ENCODE measurements around the gene ATP6V1G1.

ATP6V1G1 gene, protein sequence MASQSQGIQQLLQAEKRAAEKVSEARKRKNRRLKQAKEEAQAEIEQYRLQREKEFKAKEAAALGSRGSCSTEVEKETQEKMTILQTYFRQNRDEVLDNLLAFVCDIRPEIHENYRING

GRCh38 chr9:114587345-114588202 lies at the start of gene ATP6V1G1:
Gene ATP6V1G1 (plus strand): TSS chr9:114587769. CDS start chr9:114587839, 70 bp downstream.
- peak within 1 kb of the TSS; percentile 96 for H3K27ac ChIP-seq
- no peak for TF ChIP-seq Cebpa-rat (IDR thresholded peaks at IDR 0.05)
- peaks cover under 1% of the 10 kb centered on the region; the same call in 1 of the 2 replicates for H3K36me3 ChIP-seq
- H4K20me1 ChIP-seq, result peaks cover 48% of the 10 kb centered on the region
- peak within 1 kb of the TSS; percentile 95 for H3K4me2 ChIP-seq
- no peaks in the 10 kb centered on the region for H3K9me3 ChIP-seq
- H3K27me3 ChIP-seq, result no peaks in the 10 kb centered on the region
- H3K9ac ChIP-seq, result peak within 1 kb of the TSS; percentile 99
- H3K4me3 ChIP-seq, result peak within 1 kb of the TSS; percentile 95
- peaks cover 48% of the 10 kb centered on the region for H3K4me1 ChIP-seq

- H3K9me3 ChIP-seq, result no peaks in the 10 kb centered on the region
- no peak overlapping the region for H3K9ac ChIP-seq
- H3K4me2 ChIP-seq, result no peak overlapping the region
- no peaks in the 10 kb centered on the region for H3K36me3 ChIP-seq
- H3K4me1 ChIP-seq, result peaks cover 4% of the 10 kb centered on the region; the same call in 1 of the 2 replicates
- H3K27ac ChIP-seq, result no peak overlapping the region
- no peaks in the 10 kb centered on the region for H3K27me3 ChIP-seq
- TF ChIP-seq Cebpa-rat (IDR thresholded peaks at IDR 0.05), result no peak
- H3K4me3 ChIP-seq, result no peak overlapping the region
- H4K20me1 ChIP-seq, result no peaks in the 10 kb centered on the region
These were observed 49.3 kb upstream of the ATP6V1G1 start for GRCh38 chr9:114538241-114538640.

GRCh38 chr9:114539701-114540380 lies 47.7 kb upstream of the ATP6V1G1 start:
- TF ChIP-seq Cebpa-rat (IDR thresholded peaks at IDR 0.05), result no peak
- Histone ChIP-seq H3K36me3 (no peaks in the 10 kb centered on the region), H4K20me1 (no peaks in the 10 kb centered on the region), H3K4me3 (no peak overlapping the region), H3K9ac (no peak overlapping the region), H3K27ac (no peak overlapping the region), H3K9me3 (no peaks in the 10 kb centered on the region), H3K27me3 (no peaks in the 10 kb centered on the region), H3K4me1 (peaks cover 4% of the 10 kb centered on the region; the same call in 1 of the 2 replicates), H3K4me2 (no peak overlapping the region)

DNA sequence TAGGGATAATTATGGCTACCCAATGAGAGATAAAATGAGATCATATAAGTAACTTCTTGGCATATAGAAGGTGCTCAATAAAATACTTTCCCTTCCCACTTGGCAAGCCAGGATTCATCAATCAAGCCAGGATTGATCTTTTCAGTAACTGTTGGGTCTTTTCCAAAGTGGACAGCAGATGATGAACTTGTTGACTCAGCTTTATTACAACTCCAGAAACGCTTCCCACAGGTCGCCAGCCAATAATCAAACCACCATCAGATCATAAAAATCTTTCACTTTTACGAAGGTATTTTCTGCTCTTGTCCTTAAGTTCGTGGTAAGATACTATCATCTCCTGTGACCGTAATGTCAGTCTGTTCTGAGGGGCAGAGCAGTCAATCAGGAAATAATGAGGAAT lies 42.5 kb upstream of the ATP6V1G1 start:
- TF ChIP-seq Cebpa-rat (IDR thresholded peaks at IDR 0.05), result no peak
- no peak overlapping the region for H3K27ac ChIP-seq
- no peaks in the 10 kb centered on the region for H3K36me3 ChIP-seq
- no peaks in the 10 kb centered on the region for H4K20me1 ChIP-seq
- H3K9me3 ChIP-seq, result no peaks in the 10 kb centered on the region
- H3K27me3 ChIP-seq, result no peaks in the 10 kb centered on the region
- no peak overlapping the region for H3K4me2 ChIP-seq
- no peak overlapping the region for H3K4me3 ChIP-seq
- H3K4me1 ChIP-seq, result 0 out of 2 replicates have a peak, but pooled peaks cover 6% of the 10 kb centered on the region
- H3K9ac ChIP-seq, result no peak overlapping the region

DNA sequence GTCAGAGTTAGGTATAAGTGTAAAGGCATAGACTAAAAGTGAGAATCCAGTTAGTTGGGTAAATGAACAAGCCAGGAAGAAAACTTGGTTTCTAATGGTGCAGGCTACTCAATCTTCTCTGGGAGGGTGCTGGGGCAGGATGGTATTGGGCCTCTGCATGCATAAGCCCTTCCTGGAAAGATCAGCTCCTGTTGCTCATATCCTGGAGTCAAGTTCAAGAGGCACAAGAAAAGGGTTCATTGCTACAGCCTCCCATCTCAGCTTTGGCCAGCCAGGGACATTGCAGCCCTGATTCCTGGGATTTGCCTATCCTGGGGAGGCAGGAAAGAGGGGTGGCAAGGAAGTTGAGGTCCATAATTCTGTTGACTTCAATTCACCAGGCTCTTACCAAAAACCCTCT lies 40.7 kb upstream of the ATP6V1G1 start:
- Histone ChIP-seq H3K4me3 (no peak overlapping the region), H3K27me3 (no peaks in the 10 kb centered on the region), H4K20me1 (no peaks in the 10 kb centered on the region), H3K9ac (no peak overlapping the region), H3K4me2 (no peak overlapping the region), H3K4me1 (0 out of 2 replicates have a peak, but pooled peaks cover 6% of the 10 kb centered on the region), H3K9me3 (no peaks in the 10 kb centered on the region), H3K36me3 (no peaks in the 10 kb centered on the region), H3K27ac (no peak overlapping the region)
- TF ChIP-seq Cebpa-rat (IDR thresholded peaks at IDR 0.05), result no peak

DNA sequence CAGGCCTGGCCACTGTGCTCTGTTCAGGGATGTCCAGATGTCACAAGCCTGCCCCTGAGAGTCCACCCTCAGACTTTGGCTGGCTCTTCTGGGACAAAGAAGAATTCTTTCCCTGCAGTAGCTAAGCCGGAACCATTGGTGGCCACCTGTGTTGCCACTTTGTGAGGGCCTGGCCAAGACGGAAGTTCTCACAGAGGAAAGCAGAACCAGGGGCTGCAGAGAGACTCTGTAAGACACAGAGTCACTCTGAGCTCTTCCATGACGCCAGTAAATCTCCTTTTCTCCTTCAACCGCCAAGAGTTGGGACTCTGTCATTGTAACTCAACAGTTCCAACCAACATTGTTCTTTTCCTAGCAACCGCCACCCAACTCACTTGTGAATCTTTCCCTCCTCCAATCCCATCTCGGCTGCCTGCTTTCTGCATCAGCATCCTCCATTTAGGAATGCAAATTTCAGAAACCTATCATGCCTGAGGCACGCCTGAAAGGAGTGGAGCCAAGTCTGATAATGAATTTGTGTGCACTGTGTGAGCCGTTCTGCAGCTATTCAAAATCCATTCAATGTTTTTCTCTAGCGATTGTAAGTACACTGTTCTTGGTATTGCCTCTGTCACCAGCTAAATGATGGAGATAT lies 37.8 kb upstream of the ATP6V1G1 start:
- H3K36me3 ChIP-seq, result no peaks in the 10 kb centered on the region
- no peaks in the 10 kb centered on the region for H3K27me3 ChIP-seq
- H3K9me3 ChIP-seq, result no peaks in the 10 kb centered on the region
- H3K9ac ChIP-seq, result no peak overlapping the region
- no peak overlapping the region for H3K27ac ChIP-seq
- no peak for TF ChIP-seq Cebpa-rat (IDR thresholded peaks at IDR 0.05)
- H3K4me1 ChIP-seq, result 0 out of 2 replicates have a peak, but pooled peaks cover 6% of the 10 kb centered on the region
- no peak overlapping the region for H3K4me2 ChIP-seq
- H3K4me3 ChIP-seq, result no peak overlapping the region
- no peaks in the 10 kb centered on the region for H4K20me1 ChIP-seq

DNA sequence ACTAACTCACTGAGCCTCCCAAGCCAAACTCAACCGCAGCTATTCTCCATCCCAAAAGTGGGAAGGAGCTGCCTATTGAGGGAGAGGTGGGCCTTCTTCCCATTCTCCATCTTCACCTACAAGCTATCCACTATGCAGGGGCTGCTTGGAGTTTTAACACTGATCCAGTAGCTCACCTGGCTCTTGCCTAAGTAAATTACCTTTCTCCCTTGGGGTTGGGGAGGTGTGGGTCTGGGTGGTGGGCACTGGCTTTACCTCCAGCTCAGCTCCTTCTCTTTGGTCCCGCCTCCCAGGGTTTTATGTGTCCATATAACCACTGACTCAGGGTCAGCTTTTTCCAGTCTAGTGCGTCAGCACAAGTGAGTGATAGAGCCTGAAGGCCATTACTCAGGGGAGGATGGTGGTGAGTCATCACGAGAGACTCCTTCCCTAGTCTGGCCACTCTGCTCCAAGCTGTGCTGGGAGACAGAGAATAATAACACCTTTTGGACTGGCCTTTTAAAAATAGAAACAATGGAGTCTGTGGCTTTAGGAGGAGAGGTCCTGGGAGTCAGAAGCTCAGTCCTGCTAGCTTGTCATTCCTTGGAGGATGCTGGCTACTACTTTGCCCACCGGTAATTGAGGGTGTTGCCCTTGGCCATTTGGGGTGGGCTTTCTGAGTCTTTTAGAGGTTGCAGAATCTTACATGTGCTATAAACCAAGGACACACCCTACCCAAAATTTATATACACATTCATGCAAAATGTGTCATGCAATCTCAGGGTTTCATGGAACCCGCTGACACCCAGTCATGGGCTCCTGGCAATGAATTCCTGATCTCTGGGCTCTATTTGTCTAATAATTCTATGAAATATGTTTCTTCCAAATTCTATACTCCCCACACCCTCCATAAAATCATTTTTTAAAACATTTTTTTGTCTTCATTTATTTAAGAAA lies 35.6 kb upstream of the ATP6V1G1 start:
- TF ChIP-seq Cebpa-rat (IDR thresholded peaks at IDR 0.05), result no peak
- no peak overlapping the region for H3K4me3 ChIP-seq
- no peaks in the 10 kb centered on the region for H4K20me1 ChIP-seq

DNA sequence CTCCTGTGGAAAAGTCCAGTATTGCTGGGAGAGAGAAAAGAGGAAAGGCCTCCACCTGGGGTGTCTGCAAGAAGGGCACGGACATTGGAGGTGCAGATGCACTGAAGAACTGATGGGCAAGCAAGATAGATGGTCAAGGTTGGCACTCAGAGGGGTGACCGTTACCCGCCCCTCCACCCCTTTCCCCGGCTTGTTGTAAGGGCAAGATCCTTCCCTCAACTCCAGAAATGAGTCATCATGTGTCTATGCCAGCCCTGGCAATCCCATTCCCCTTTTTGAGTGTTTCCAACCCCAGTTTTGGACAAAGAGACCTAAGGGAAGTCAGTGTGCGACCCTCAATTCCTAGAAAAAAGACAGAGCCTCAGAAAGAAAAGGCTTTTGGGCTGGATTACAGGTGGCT lies 34.9 kb upstream of the ATP6V1G1 start:
- no peak for TF ChIP-seq Cebpa-rat (IDR thresholded peaks at IDR 0.05)
- no peak overlapping the region for H3K4me2 ChIP-seq
- H3K9ac ChIP-seq, result no peak overlapping the region
- H3K4me1 ChIP-seq, result peaks cover 9% of the 10 kb centered on the region; the same call in 1 of the 2 replicates
- no peaks in the 10 kb centered on the region for H4K20me1 ChIP-seq
- no peaks in the 10 kb centered on the region for H3K36me3 ChIP-seq
- no peaks in the 10 kb centered on the region for H3K27me3 ChIP-seq
- no peak overlapping the region for H3K4me3 ChIP-seq
- H3K27ac ChIP-seq, result no peak overlapping the region
- no peaks in the 10 kb centered on the region for H3K9me3 ChIP-seq

More for the DNA sequence above, 35.6 kb upstream of the ATP6V1G1 start:
- Histone ChIP-seq H3K9ac (no peak overlapping the region), H3K4me1 (0 out of 2 replicates have a peak, but pooled peaks cover 6% of the 10 kb centered on the region), H3K27me3 (no peaks in the 10 kb centered on the region), H3K4me2 (no peak overlapping the region), H3K9me3 (no peaks in the 10 kb centered on the region), H3K27ac (no peak overlapping the region), H3K36me3 (no peaks in the 10 kb centered on the region)

DNA sequence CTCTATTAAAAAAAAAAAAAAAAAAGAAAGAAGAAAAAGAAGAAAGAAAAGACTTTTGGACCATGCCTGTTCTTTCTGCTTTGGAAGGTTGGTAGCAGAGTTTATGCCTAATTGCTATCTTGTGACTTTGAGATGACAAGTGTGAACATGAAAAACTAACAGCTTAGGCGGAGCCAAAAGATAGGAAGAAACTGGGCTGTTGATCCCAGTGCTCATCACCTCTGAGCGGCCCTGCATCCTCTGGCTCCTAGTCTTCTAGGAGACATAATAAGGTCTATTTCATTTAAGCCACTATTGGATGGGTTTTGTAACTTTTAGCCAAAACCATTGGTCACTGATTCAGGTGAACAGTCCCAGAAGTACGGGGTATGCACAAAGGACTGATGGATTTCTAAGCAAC lies 34.4 kb upstream of the ATP6V1G1 start:
- TF ChIP-seq Cebpa-rat (IDR thresholded peaks at IDR 0.05), result no peak
- H3K4me2 ChIP-seq, result no peak overlapping the region
- H3K9ac ChIP-seq, result no peak overlapping the region
- H3K27ac ChIP-seq, result no peak overlapping the region
- no peaks in the 10 kb centered on the region for H3K36me3 ChIP-seq
- H3K4me1 ChIP-seq, result peaks cover 14% of the 10 kb centered on the region
- no peaks in the 10 kb centered on the region for H3K9me3 ChIP-seq
- H3K27me3 ChIP-seq, result no peaks in the 10 kb centered on the region
- H4K20me1 ChIP-seq, result no peaks in the 10 kb centered on the region
- H3K4me3 ChIP-seq, result no peak overlapping the region
